Osteocyte (in vitro differentiated cells): ENCODE data around the gene THSD1. TPM values are rescaled to one million over a fixed set of nuclear protein-coding genes. Genes with fewer than 3 reads are reported as not detected.
"Not testable (repeated sequence)": the region's sequence is repeated elsewhere in the genome, so short reads cannot be mapped to it uniquely, and the experiment has no call there.

Source experiments
- DNase-seq: peaks from one replicate; pipeline ENCODE4 v3.0.0; 2021; ENCODE audit warnings: mixed read lengths; ENCODE audit not compliant: unreplicated experiment; ENCODE audit errors: extremely low spot score
- H3K27ac Mint-ChIP-seq: one replicate; pipeline ENCODE4 v1.8.0; 2021; ENCODE audit warnings: mild to moderate bottlenecking, mixed read lengths; ENCODE audit not compliant: unreplicated experiment
- H3K27me3 Mint-ChIP-seq: one replicate; pipeline ENCODE4 v1.8.0; 2021; ENCODE audit warnings: mixed read lengths; ENCODE audit not compliant: unreplicated experiment
- H3K36me3 Mint-ChIP-seq: one replicate; pipeline ENCODE4 v1.8.0; 2021; ENCODE audit warnings: mixed read lengths; ENCODE audit not compliant: unreplicated experiment
- H3K4me1 Mint-ChIP-seq: one replicate; pipeline ENCODE4 v1.8.0; 2021; ENCODE audit warnings: mixed read lengths; ENCODE audit not compliant: unreplicated experiment
- H3K4me3 Mint-ChIP-seq: one replicate; pipeline ENCODE4 v1.8.0; 2021; ENCODE audit warnings: mild to moderate bottlenecking, moderate library complexity, mixed read lengths; ENCODE audit not compliant: unreplicated experiment
- H3K9me3 Mint-ChIP-seq: one replicate; pipeline ENCODE4 v1.8.0; 2021; ENCODE audit warnings: mixed read lengths; ENCODE audit not compliant: unreplicated experiment
- CTCF ChIP-seq: fragments of 200-600 bp; sonication (generic); IDR thresholded peaks from 2 replicates; pipeline ENCODE4 v1.5.0; 2021; ENCODE audit warnings: antibody characterized with exemption, mild to moderate bottlenecking, moderate library complexity
- total RNA-seq: library from RNA; stranded (reverse); gene quantifications from 2 replicates; pipeline ENCODE4 v1.2.1, GENCODE V29; 2021

THSD1 gene
- total RNA-seq, 1 donor from 2014 or later, result 3.7 TPM

- Mint-ChIP-seq H3K27me3 (no peaks in the 10 kb centered on the region), H3K36me3 (no peaks in the 10 kb centered on the region), H3K9me3 (no peaks in the 10 kb centered on the region), H3K4me3 (no peak overlapping the region), H3K4me1 (peaks cover 15% of the 10 kb centered on the region), H3K27ac (no peak overlapping the region)
- no peak for TF ChIP-seq CTCF
- no peak for DNase-seq
Measured at GRCh38 chr13:52374389-52374788, 31.6 kb downstream of the THSD1 start.

GRCh38 chr13:52373277-52373676, 32.7 kb downstream of the THSD1 start:
- peaks cover 15% of the 10 kb centered on the region for H3K4me1 Mint-ChIP-seq
- H3K36me3 Mint-ChIP-seq, H3K27ac Mint-ChIP-seq, H3K9me3 Mint-ChIP-seq, H3K27me3 Mint-ChIP-seq, H3K4me3 Mint-ChIP-seq, DNase-seq: not testable (repeated sequence)

GRCh38 chr13:52371736-52372247, 34.2 kb downstream of the THSD1 start:
- H3K36me3 Mint-ChIP-seq, result no peaks in the 10 kb centered on the region
- H3K27me3 Mint-ChIP-seq, result no peaks in the 10 kb centered on the region
- DNase-seq, result peak; percentile 46
- H3K9me3 Mint-ChIP-seq, result no peaks in the 10 kb centered on the region
- peaks cover 15% of the 10 kb centered on the region for H3K4me1 Mint-ChIP-seq
- no peak for TF ChIP-seq CTCF
- H3K4me3 Mint-ChIP-seq, result no peak overlapping the region
- H3K27ac Mint-ChIP-seq, result no peak overlapping the region

- no peak for DNase-seq
- Mint-ChIP-seq H3K4me1 (peaks cover 5% of the 10 kb centered on the region), H3K27ac (no peak overlapping the region), H3K4me3 (no peak overlapping the region), H3K9me3 (no peaks in the 10 kb centered on the region), H3K36me3 (no peaks in the 10 kb centered on the region), H3K27me3 (peaks cover 8% of the 10 kb centered on the region)
- TF ChIP-seq CTCF, result no peak
Measured at GRCh38 chr13:52366291-52366690, 39.7 kb downstream of the THSD1 start.

- H3K4me1 Mint-ChIP-seq, result peaks cover 12% of the 10 kb centered on the region
- not testable (repeated sequence) for H3K27ac Mint-ChIP-seq, DNase-seq, H3K9me3 Mint-ChIP-seq, H3K4me3 Mint-ChIP-seq, H3K36me3 Mint-ChIP-seq
- peaks cover 10% of the 10 kb centered on the region for H3K27me3 Mint-ChIP-seq
Measured at GRCh38 chr13:52362169-52362887, 43.6 kb downstream of the THSD1 start.

GRCh38 chr13:52361225-52361624, 44.7 kb downstream of the THSD1 start:
- H3K36me3 Mint-ChIP-seq, result no peaks in the 10 kb centered on the region
- peaks cover 10% of the 10 kb centered on the region for H3K27me3 Mint-ChIP-seq
- TF ChIP-seq CTCF, result no peak
- DNase-seq, result peak; percentile 44
- peaks cover 18% of the 10 kb centered on the region for H3K4me1 Mint-ChIP-seq
- no peak overlapping the region for H3K4me3 Mint-ChIP-seq
- H3K27ac Mint-ChIP-seq, result no peak overlapping the region
- no peaks in the 10 kb centered on the region for H3K9me3 Mint-ChIP-seq
